IMR-90 (cell line): Measurements from ENCODE around the gene PET100. TPM values are rescaled to one million over a fixed set of nuclear protein-coding genes. Genes with fewer than 3 reads are reported as not detected.

ENCODE experiments used
- ATAC-seq: fragments of 200-7000 bp; cut with Tn5 transposase; 2 replicates; pipeline ENCODE4 v1.9.1; 2020; ENCODE audit warnings: low read depth, mild to moderate bottlenecking, moderate library complexity
- BruUV-seq: library from RNA; stranded (reverse); fragments of 400-500 nt; replicated peaks from 2 replicates; lab custom pipeline; 2021; lab: Mats Ljungman, UMichigan
- CTCF ChIA-PET: fragments of 300-600 bp; formaldehyde crosslinking; extraction: SDS; loops from one replicate; lab custom pipeline; 2021; ENCODE audit warnings: antibody characterized with exemption; lab: Yijun Ruan, JAX
- POLR2A ChIA-PET: fragments of 300-600 bp; sonication (Branson Sonifier 250); formaldehyde crosslinking; loops from one replicate; lab custom pipeline; 2022; ENCODE audit warnings: antibody characterized with exemption; ENCODE audit not compliant: unreplicated experiment; lab: Charles Lee
- DNase-seq: peaks from one replicate; pipeline ENCODE4 v3.0.0; 2013
- H2AFZ ChIP-seq: replicated peaks from 2 replicates; pipeline ENCODE3; 2013; ENCODE audit warnings: low read length, mild to moderate bottlenecking; ENCODE audit not compliant: poor library complexity
- H2AK5ac ChIP-seq: 2 replicates; pipeline ENCODE4 v1.6.1; 2013; ENCODE audit warnings: low read depth, low read length, inconsistent platforms
- H2AK9ac ChIP-seq: replicated peaks from 2 replicates; pipeline ENCODE3; 2013; ENCODE audit warnings: mild to moderate bottlenecking, low read depth, low read length, moderate library complexity; ENCODE audit not compliant: poor library complexity
- H2BK120ac ChIP-seq: 2 replicates; pipeline ENCODE4 v1.6.1; 2013; ENCODE audit warnings: low read depth, low read length, inconsistent platforms
- H2BK15ac ChIP-seq: 3 replicates; pipeline ENCODE4 v1.6.1; 2013; ENCODE audit warnings: low read depth, low read length, inconsistent platforms
- H2BK20ac ChIP-seq: 2 replicates; pipeline ENCODE4 v1.6.1; 2013; ENCODE audit warnings: low read depth, mild to moderate bottlenecking, inconsistent platforms, low read length, moderate library complexity
- H2BK5ac ChIP-seq: 2 replicates; pipeline ENCODE4 v1.6.1; 2013; ENCODE audit warnings: mild to moderate bottlenecking, low read depth, low read length, inconsistent platforms; ENCODE audit not compliant: poor library complexity, severe bottlenecking
- H3K14ac ChIP-seq: replicated peaks from 2 replicates; pipeline ENCODE4 v1.6.1; 2013; ENCODE audit warnings: low read depth, low read length, inconsistent platforms
- H3K18ac ChIP-seq: 2 replicates; pipeline ENCODE4 v1.6.1; 2013; ENCODE audit warnings: low read depth, low read length, control low read depth
- H3K23ac ChIP-seq: 2 replicates; pipeline ENCODE4 v1.6.1; 2013; ENCODE audit warnings: low read depth, low read length, inconsistent platforms
- H3K27ac ChIP-seq: 2 replicates; pipeline ENCODE4 v1.5.1; 2013; ENCODE audit warnings: mild to moderate bottlenecking, control low read depth, low read length; ENCODE audit not compliant: insufficient read depth
- H3K27me3 ChIP-seq: 2 replicates; pipeline ENCODE4 v1.6.1; 2013; ENCODE audit warnings: low read length; ENCODE audit not compliant: control insufficient read depth, insufficient read depth
- H3K36me3 ChIP-seq: 2 replicates; pipeline ENCODE4 v1.6.1; 2013; ENCODE audit warnings: low read length, mixed read lengths; ENCODE audit not compliant: control insufficient read depth, insufficient read depth
- H3K4ac ChIP-seq: 2 replicates; pipeline ENCODE4 v1.6.1; 2013; ENCODE audit warnings: low read depth, low read length, inconsistent platforms
- H3K4me1 ChIP-seq: 2 replicates; pipeline ENCODE4 v1.6.1; 2013; ENCODE audit warnings: low read length, mixed read lengths; ENCODE audit not compliant: control insufficient read depth, insufficient read depth
- H3K4me2 ChIP-seq: 2 replicates; pipeline ENCODE4 v1.6.1; 2013; ENCODE audit warnings: low read depth, mild to moderate bottlenecking, control low read depth, low read length, moderate library complexity
- H3K4me3 ChIP-seq: 2 replicates; pipeline ENCODE4 v1.5.1; 2013; ENCODE audit warnings: low read depth, mild to moderate bottlenecking, control low read depth, low read length, moderate library complexity; ENCODE audit not compliant: insufficient read depth
- H3K56ac ChIP-seq: 2 replicates; pipeline ENCODE4 v1.6.1; 2013; ENCODE audit warnings: low read length, inconsistent platforms; ENCODE audit not compliant: insufficient read depth; ENCODE audit errors: extremely low read depth
- H3K79me1 ChIP-seq, 2 experiments: 2 replicates each; pipeline ENCODE4 v1.6.1; 2013; ENCODE audit warnings: low read length in 2 of 2, inconsistent platforms in 1 of 2, low read depth in 1 of 2
- H3K9ac ChIP-seq: 2 replicates; pipeline ENCODE4 v1.6.1; 2013; ENCODE audit warnings: low read depth, low read length, control low read depth
- H3K9me1 ChIP-seq: 2 replicates; pipeline ENCODE4 v1.6.1; 2013; ENCODE audit warnings: low read length, inconsistent platforms; ENCODE audit not compliant: insufficient read depth
- H3K9me3 ChIP-seq: 2 replicates; pipeline ENCODE4 v1.6.1; 2013; ENCODE audit warnings: low read length; ENCODE audit not compliant: control insufficient read depth, insufficient read depth
- H4K20me1 ChIP-seq: 2 replicates; pipeline ENCODE4 v1.6.1; 2013; ENCODE audit warnings: low read length, inconsistent platforms; ENCODE audit not compliant: insufficient read depth
- H4K5ac ChIP-seq: 2 replicates; pipeline ENCODE4 v1.6.1; 2013; ENCODE audit warnings: mild to moderate bottlenecking, low read depth, low read length, control low read depth
- H4K8ac ChIP-seq, 2 experiments: 2 replicates each; pipeline ENCODE4 v1.6.1; 2013; ENCODE audit warnings: low read depth in 2 of 2, low read length in 2 of 2, control low read depth in 1 of 2, inconsistent platforms in 1 of 2
- H4K91ac ChIP-seq: 2 replicates; pipeline ENCODE4 v1.6.1; 2013; ENCODE audit warnings: low read depth, low read length, inconsistent platforms; ENCODE audit not compliant: insufficient read depth
- BHLHE40 ChIP-seq: fragments of 150-350 bp; IDR thresholded peaks from 2 replicates; pipeline ENCODE4 v1.6.1; 2016; ENCODE audit warnings: mild to moderate bottlenecking, low read depth, low read length
- ELK1 ChIP-seq: fragments of 150-350 bp; IDR thresholded peaks from 2 replicates; pipeline ENCODE4 v1.6.1; 2016; ENCODE audit warnings: low read depth, mild to moderate bottlenecking, low read length, moderate library complexity, borderline replicate concordance
- FOS ChIP-seq: fragments of 150-350 bp; IDR thresholded peaks from 2 replicates; pipeline ENCODE4 v1.6.1; 2016; ENCODE audit warnings: low read depth, low read length
- MAFK ChIP-seq: IDR thresholded peaks from 2 replicates; pipeline ENCODE4 v1.6.1; 2012; ENCODE audit warnings: low read depth, low read length, improper control_type of control experiment
- MAZ ChIP-seq: IDR thresholded peaks from 2 replicates; pipeline ENCODE4 v1.6.1; 2012; ENCODE audit warnings: low read depth, mild to moderate bottlenecking, low read length, improper control_type of control experiment, moderate library complexity, borderline replicate concordance
- MXI1 ChIP-seq: IDR thresholded peaks from 2 replicates; pipeline ENCODE4 v1.6.1; 2012; ENCODE audit warnings: low read depth, mild to moderate bottlenecking, low read length, moderate library complexity, borderline replicate concordance
- NFE2L2 ChIP-seq: fragments of 150-350 bp; IDR thresholded peaks from 2 replicates; pipeline ENCODE4 v1.6.1; 2016; ENCODE audit warnings: low read depth, mild to moderate bottlenecking, low read length
- RCOR1 ChIP-seq: IDR thresholded peaks from 2 replicates; pipeline ENCODE4 v1.6.1; 2012; ENCODE audit warnings: mild to moderate bottlenecking, low read length, improper control_type of control experiment; ENCODE audit not compliant: insufficient replicate concordance
- RFX5 ChIP-seq: IDR thresholded peaks from 2 replicates; pipeline ENCODE4 v1.8.0; 2012; ENCODE audit warnings: low read depth, mild to moderate bottlenecking, low read length, moderate library complexity
- SMC3 ChIP-seq: fragments of 150-350 bp; IDR thresholded peaks from 2 replicates; pipeline ENCODE4 v1.6.1; 2016; ENCODE audit warnings: low read depth, mild to moderate bottlenecking, antibody characterized with exemption, low read length, moderate library complexity
- USF2 ChIP-seq: fragments of 150-350 bp; IDR thresholded peaks from 2 replicates; pipeline ENCODE4 v1.6.1; 2017; ENCODE audit warnings: mild to moderate bottlenecking, antibody characterized with exemption, low read length, low read depth
- WGBS, 2 experiments: methylation state at CpG; one replicate each; pipeline versions ENCODE4 v1.1.5 to v1.1.7; 2013; ENCODE audit warnings: missing lambda C conversion rate in 2 of 2; ENCODE audit not compliant: insufficient read length in 1 of 2; ENCODE audit errors: extremely low coverage in 2 of 2; 5-methylcytosine and 5-hydroxymethylcytosine counted together
- dilution Hi-C: fragments of 300-500 bp; cut with HindIII; formaldehyde crosslinking; loops from one replicate; pipeline ENCODE4 v1.14.3; 2018; ENCODE audit warnings: low sequenced_read_pairs; ENCODE audit not compliant: unreplicated experiment
- in situ Hi-C: fragments of 300-500 bp; cut with MboI; formaldehyde crosslinking; loops from 3 replicates; pipeline ENCODE4 v1.14.3; 2019; ENCODE audit warnings: low sequenced_read_pairs, inconsistent platforms, mixed read lengths
- intact Hi-C: fragments of 100-400 bp; cut with micrococcal nuclease; formaldehyde crosslinking; loops from 2 replicates; pipeline ENCODE4 v1.10.0; 2022
- polyA plus RNA-seq, 3 experiments: library from polyadenylated mRNA; depleted of rRNA; stranded (reverse); fragments of >200 nt; gene quantifications; 2 replicates each; pipeline ENCODE4 v1.2.3, GENCODE V29; 2012; ENCODE audit warnings: low replicate concordance in 1 of 3
- total RNA-seq: library from RNA; depleted of rRNA; stranded (reverse); fragments of >200 nt; gene quantifications from 2 replicates; pipeline ENCODE4 v1.2.3, GENCODE V29; 2012

The PET100 gene
- total and polyA plus RNA-seq, 2 of the 4 experiments (the other 2 are of a cell fraction): 1.4 to 31.4 TPM

DNA sequence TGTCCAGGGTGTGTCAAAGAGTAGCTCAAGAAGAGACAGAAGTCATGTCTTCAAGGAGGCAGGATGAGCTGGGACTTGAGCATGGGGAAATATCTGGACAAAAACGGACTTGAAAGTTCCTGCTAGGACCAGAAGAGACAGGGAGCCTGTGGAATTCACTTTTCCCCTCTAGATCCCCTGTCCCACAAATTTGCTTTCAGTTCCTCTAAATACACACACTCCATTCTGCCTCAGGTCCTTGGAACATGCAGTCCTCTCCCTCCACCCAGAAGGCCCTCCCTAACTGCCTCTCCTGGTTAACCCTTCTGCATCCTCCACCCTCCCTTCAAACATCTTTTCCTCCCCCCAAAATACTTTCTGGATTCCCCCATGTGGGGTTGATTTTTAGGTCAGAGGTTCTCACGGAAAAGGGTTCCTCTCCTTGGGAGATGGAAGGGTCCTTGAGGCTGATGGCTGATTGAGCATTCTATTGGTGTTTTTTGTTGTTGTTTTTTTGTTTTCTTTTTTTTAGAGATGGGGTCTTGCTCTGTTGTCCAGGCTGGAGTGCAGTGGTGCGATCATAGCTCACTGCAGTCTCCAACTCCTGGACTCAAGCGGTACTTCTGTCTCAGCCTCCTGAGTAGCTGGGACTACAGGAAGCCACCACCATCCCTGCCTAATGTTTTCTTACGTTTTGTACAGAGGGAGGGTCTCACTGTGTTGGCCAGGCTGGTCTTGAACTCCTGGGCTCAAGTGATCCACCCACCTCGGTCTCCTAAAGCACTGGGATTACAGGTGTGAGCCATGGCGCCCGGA is 32.3 kb downstream of the PET100 start:
- H2AK5ac ChIP-seq: no peak overlapping the region
- H3K9me1 ChIP-seq: no peaks in the 10 kb centered on the region
- no peaks in the 10 kb centered on the region for H4K20me1 ChIP-seq
- no peak for ATAC-seq
- in situ Hi-C loops (no loop called here), dilution Hi-C loops (no loop called here), intact Hi-C loops (no loop called here)
- no peak overlapping the region for H3K18ac ChIP-seq
- no peak overlapping the region for H3K4ac ChIP-seq
- no peak overlapping the region for H2BK15ac ChIP-seq
- no peak overlapping the region for H2AK9ac ChIP-seq
- TF ChIP-seq SMC3 (no peak), RCOR1 (no peak), MAFK (no peak), ELK1 (no peak), NFE2L2 (no peak), RFX5 (no peak), FOS (no peak), MAZ (no peak), USF2 (no peak), MXI1 (no peak), BHLHE40 (no peak)
- POLR2A ChIA-PET: no interaction called here
- CTCF ChIA-PET: interaction anchor here (1.2 kb wide), 1 partner anchor 19 kb away, joined by 4 read pairs; the partner anchor contains the start of gene TRAPPC5
- no peaks in the 10 kb centered on the region for H3K4me1 ChIP-seq
- H2BK5ac ChIP-seq: no peak overlapping the region
- WGBS, 2 experiments: 0% methylated on average over 1 of the region's 8 CpGs; no CpG with 5 or more reads in 1 of the 2 experiments
- no peaks in the 10 kb centered on the region for H3K9me3 ChIP-seq
- H2AFZ ChIP-seq: no peak overlapping the region
- H3K79me1 ChIP-seq: no peaks in the 10 kb centered on the region
- no peak for DNase-seq
- H2BK120ac ChIP-seq: no peak overlapping the region
- H4K5ac ChIP-seq: no peak overlapping the region
- no peak overlapping the region for H4K91ac ChIP-seq
- no peak overlapping the region for H3K9ac ChIP-seq
- BruUV-seq: no TSS peak
- H3K23ac ChIP-seq: no peak overlapping the region
- H3K56ac ChIP-seq: no peak overlapping the region
- H4K8ac ChIP-seq: no peak overlapping the region
- no peak overlapping the region for H3K4me2 ChIP-seq
- no peak overlapping the region for H3K27ac ChIP-seq
- no peak overlapping the region for H3K4me3 ChIP-seq
- peaks cover 9% of the 10 kb centered on the region for H3K27me3 ChIP-seq
- H3K36me3 ChIP-seq: no peaks in the 10 kb centered on the region
- no peak overlapping the region for H2BK20ac ChIP-seq
- H3K14ac ChIP-seq: no peak overlapping the region
